Activated T-helper 1 cell treated with anti-CD3 and anti-CD28 coated beads, Interleukin-12 subunit alpha, Interleukin-12 subunit beta, Interleukin-2, Interleukin-4 antibody, amounts not matched to agents 30 ng/mL and 10 ng/mL and 1 ng/mL, durations not matched to agents 14 hours and 24 hours and 36 hours (primary cell): ENCODE results near the gene KIRREL3. TPM values are rescaled to one million over a fixed set of nuclear protein-coding genes. Genes with fewer than 3 reads are reported as not detected.

Source experiments
- DNase-seq: peaks from one replicate; pipeline ENCODE4 v3.0.0; 2021; ENCODE audit warnings: low spot score
- H3K27ac Mint-ChIP-seq: one replicate; pipeline ENCODE4 v1.8.0; 2021; ENCODE audit warnings: mild to moderate bottlenecking, mixed read lengths
- H3K27me3 Mint-ChIP-seq: one replicate; pipeline ENCODE4 v1.8.0; 2022; ENCODE audit warnings: mild to moderate bottlenecking, moderate library complexity, mixed read lengths; ENCODE audit not compliant: insufficient read depth
- H3K36me3 Mint-ChIP-seq: one replicate; pipeline ENCODE4 v1.8.0; 2021; ENCODE audit warnings: low read depth, mixed read lengths
- H3K4me1 Mint-ChIP-seq: one replicate; pipeline ENCODE4 v1.8.0; 2021; ENCODE audit warnings: low read depth, mixed read lengths
- H3K4me3 Mint-ChIP-seq: one replicate; pipeline ENCODE4 v1.8.0; 2021; ENCODE audit warnings: mild to moderate bottlenecking, moderate library complexity, mixed read lengths
- H3K9me3 Mint-ChIP-seq: one replicate; pipeline ENCODE4 v1.8.0; 2021; ENCODE audit warnings: mixed read lengths
- intact Hi-C: fragments of 100-400 bp; cut with micrococcal nuclease; formaldehyde crosslinking; loops from one replicate; pipeline ENCODE4 v1.15.1; 2024
- total RNA-seq: library from RNA; stranded (reverse); gene quantifications from 2 replicates; pipeline ENCODE4 v1.2.3, GENCODE V29; 2022

Gene KIRREL3
- total RNA-seq, 1 donor from 2014 or later, result not detected

- Mint-ChIP-seq H3K4me1 (no peaks in the 10 kb centered on the region), H3K36me3 (no peaks in the 10 kb centered on the region)
Measured at GRCh38 chr11:126736682-126737572, 263.6 kb downstream of the KIRREL3 start.

GRCh38 chr11:126734752-126735151 is 265.8 kb downstream of the KIRREL3 start:
- intact Hi-C loops, result no loop called here
- no peaks in the 10 kb centered on the region for H3K36me3 Mint-ChIP-seq
- H3K27ac Mint-ChIP-seq, result no peak overlapping the region

More at GRCh38 chr11:126736682-126737572, 263.6 kb downstream of the KIRREL3 start:
- intact Hi-C loops, result no loop called here
- Mint-ChIP-seq H3K27me3 (peaks cover 7% of the 10 kb centered on the region), H3K4me3 (no peak overlapping the region), H3K27ac (no peak overlapping the region), H3K9me3 (no peaks in the 10 kb centered on the region)
- DNase-seq, result no peak

GRCh38 chr11:126733685-126734084 is 266.9 kb downstream of the KIRREL3 start:
- no peaks in the 10 kb centered on the region for H3K9me3 Mint-ChIP-seq
- DNase-seq, result no peak
- intact Hi-C loops, result no loop called here
- H3K4me1 Mint-ChIP-seq, result no peaks in the 10 kb centered on the region
- H3K4me3 Mint-ChIP-seq, result no peak overlapping the region
- H3K27ac Mint-ChIP-seq, result no peak overlapping the region
- H3K27me3 Mint-ChIP-seq, result no peaks in the 10 kb centered on the region
- no peaks in the 10 kb centered on the region for H3K36me3 Mint-ChIP-seq

More at GRCh38 chr11:126734752-126735151, 265.8 kb downstream of the KIRREL3 start:
- no peaks in the 10 kb centered on the region for H3K27me3 Mint-ChIP-seq
- H3K4me3 Mint-ChIP-seq, result no peak overlapping the region
- DNase-seq, result no peak
- H3K9me3 Mint-ChIP-seq, result no peaks in the 10 kb centered on the region
- no peaks in the 10 kb centered on the region for H3K4me1 Mint-ChIP-seq

GRCh38 chr11:126732981-126733380 is 267.6 kb downstream of the KIRREL3 start:
- Mint-ChIP-seq H3K4me3 (no peak overlapping the region), H3K27me3 (no peaks in the 10 kb centered on the region), H3K9me3 (no peaks in the 10 kb centered on the region), H3K4me1 (no peaks in the 10 kb centered on the region), H3K36me3 (no peaks in the 10 kb centered on the region), H3K27ac (no peak overlapping the region)
- DNase-seq, result no peak
- intact Hi-C loops, result no loop called here

- H3K27ac Mint-ChIP-seq, result no peak overlapping the region
- H3K4me1 Mint-ChIP-seq, result no peaks in the 10 kb centered on the region
- H3K27me3 Mint-ChIP-seq, result no peaks in the 10 kb centered on the region
- no peak overlapping the region for H3K4me3 Mint-ChIP-seq
- intact Hi-C loops, result no loop called here
- H3K9me3 Mint-ChIP-seq, result no peaks in the 10 kb centered on the region
- DNase-seq, result no peak
- H3K36me3 Mint-ChIP-seq, result no peaks in the 10 kb centered on the region
Measured at GRCh38 chr11:126731576-126732142, 268.9 kb downstream of the KIRREL3 start.

GRCh38 chr11:126727381-126727780 is 273.2 kb downstream of the KIRREL3 start:
- Mint-ChIP-seq H3K4me3 (no peak overlapping the region), H3K27ac (no peak overlapping the region), H3K9me3 (no peaks in the 10 kb centered on the region), H3K4me1 (no peaks in the 10 kb centered on the region), H3K27me3 (no peaks in the 10 kb centered on the region), H3K36me3 (no peaks in the 10 kb centered on the region)
- no peak for DNase-seq
- intact Hi-C loops, result no loop called here

GRCh38 chr11:126725521-126725920 is 275.0 kb downstream of the KIRREL3 start:
- H3K4me3 Mint-ChIP-seq, result no peak overlapping the region
- intact Hi-C loops, result no loop called here
- H3K36me3 Mint-ChIP-seq, result no peaks in the 10 kb centered on the region
- H3K9me3 Mint-ChIP-seq, result no peaks in the 10 kb centered on the region
- no peaks in the 10 kb centered on the region for H3K4me1 Mint-ChIP-seq
- DNase-seq, result no peak
- no peaks in the 10 kb centered on the region for H3K27me3 Mint-ChIP-seq
- H3K27ac Mint-ChIP-seq, result no peak overlapping the region

GRCh38 chr11:126725043-126725442 is 275.5 kb downstream of the KIRREL3 start:
- intact Hi-C loops, result no loop called here
- no peaks in the 10 kb centered on the region for H3K4me1 Mint-ChIP-seq
- H3K27ac Mint-ChIP-seq, result no peak overlapping the region
- no peaks in the 10 kb centered on the region for H3K9me3 Mint-ChIP-seq
- H3K4me3 Mint-ChIP-seq, result no peak overlapping the region
- no peaks in the 10 kb centered on the region for H3K27me3 Mint-ChIP-seq
- no peaks in the 10 kb centered on the region for H3K36me3 Mint-ChIP-seq
- DNase-seq, result no peak

GRCh38 chr11:126723665-126724045 is 276.9 kb downstream of the KIRREL3 start:
- intact Hi-C loops, result no loop called here
- H3K27me3 Mint-ChIP-seq, result no peaks in the 10 kb centered on the region
- H3K9me3 Mint-ChIP-seq, result no peaks in the 10 kb centered on the region
- no peaks in the 10 kb centered on the region for H3K36me3 Mint-ChIP-seq
- no peak for DNase-seq
- H3K27ac Mint-ChIP-seq, result no peak overlapping the region
- H3K4me1 Mint-ChIP-seq, result no peaks in the 10 kb centered on the region
- H3K4me3 Mint-ChIP-seq, result no peak overlapping the region

- Mint-ChIP-seq H3K27me3 (no peaks in the 10 kb centered on the region), H3K27ac (no peak overlapping the region), H3K36me3 (no peaks in the 10 kb centered on the region), H3K4me1 (no peaks in the 10 kb centered on the region), H3K9me3 (no peaks in the 10 kb centered on the region), H3K4me3 (no peak overlapping the region)
- DNase-seq, result no peak
- intact Hi-C loops, result no loop called here
Measured at GRCh38 chr11:126722956-126723664, 277.5 kb downstream of the KIRREL3 start.

- H3K36me3 Mint-ChIP-seq, result no peaks in the 10 kb centered on the region
- no peak overlapping the region for H3K27ac Mint-ChIP-seq
- no peaks in the 10 kb centered on the region for H3K27me3 Mint-ChIP-seq
- no peaks in the 10 kb centered on the region for H3K4me1 Mint-ChIP-seq
- no peak overlapping the region for H3K4me3 Mint-ChIP-seq
- intact Hi-C loops, result no loop called here
- no peaks in the 10 kb centered on the region for H3K9me3 Mint-ChIP-seq
- no peak for DNase-seq
Measured at GRCh38 chr11:126722006-126722736, 278.4 kb downstream of the KIRREL3 start.

GRCh38 chr11:126720539-126721235 is 279.9 kb downstream of the KIRREL3 start:
- Mint-ChIP-seq H3K4me1 (no peaks in the 10 kb centered on the region), H3K4me3 (no peak overlapping the region), H3K36me3 (no peaks in the 10 kb centered on the region), H3K27ac (no peak overlapping the region), H3K9me3 (no peaks in the 10 kb centered on the region), H3K27me3 (no peaks in the 10 kb centered on the region)
- intact Hi-C loops, result no loop called here
- no peak for DNase-seq
